ENCODE measurements around the gene OMD.

GRCh38 chr9:92377876-92378275 is 46.4 kb downstream of the OMD start:
- TF ChIP-seq POLR2A (IDR thresholded peaks at IDR 0.05; ENCODE audit: low read length) (no peak), GATA1 (IDR thresholded peaks at IDR 0.05; ENCODE audit: low read depth, low read length) (no peak)

All from erythroblast (primary cell).